Ishikawa (cell line): ENCODE results near the gene SLC15A1.

Source experiments
- CREB1 ChIP-seq: IDR thresholded peaks from 2 replicates; pipeline ENCODE4 v1.6.1; 2012; ENCODE audit warnings: low read depth
- EP300 ChIP-seq: IDR thresholded peaks from 2 replicates; pipeline ENCODE4 v1.6.1; 2012; ENCODE audit warnings: borderline replicate concordance
- FOXM1 ChIP-seq: IDR thresholded peaks from 2 replicates; pipeline ENCODE4 v1.6.1; 2012; ENCODE audit warnings: low read depth, borderline replicate concordance
- TAF1 ChIP-seq: IDR thresholded peaks from 2 replicates; pipeline ENCODE4 v1.6.1; 2012; ENCODE audit warnings: low read depth, mild to moderate bottlenecking
- TEAD4 ChIP-seq: IDR thresholded peaks from 2 replicates; pipeline ENCODE4 v1.6.1; 2012
- YY1 ChIP-seq: IDR thresholded peaks from 2 replicates; pipeline ENCODE4 v1.6.1; 2012; ENCODE audit warnings: low read depth
- ZBTB7A ChIP-seq: IDR thresholded peaks from 2 replicates; pipeline ENCODE4 v1.6.1; 2012; ENCODE audit warnings: low read depth

DNA sequence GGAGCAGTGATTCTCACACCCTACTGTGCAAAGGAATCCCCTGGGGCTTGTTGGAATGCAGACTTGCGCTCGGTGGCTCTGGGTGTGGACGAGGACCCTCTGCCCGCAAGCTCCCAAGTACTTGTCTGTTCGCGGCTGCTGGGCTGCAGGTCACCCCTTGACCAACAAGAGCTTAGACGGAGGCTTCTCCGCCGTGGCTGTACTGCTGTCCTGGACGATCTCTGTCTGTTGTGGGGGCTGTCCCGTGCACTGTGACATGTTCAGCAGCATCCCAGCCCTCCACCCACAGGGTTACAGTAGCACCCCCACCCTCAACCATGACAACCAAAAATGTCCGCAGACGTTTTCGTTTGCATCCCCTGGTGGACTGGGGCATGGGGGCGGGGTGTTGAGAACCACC is 22.9 kb upstream of the SLC15A1 start:
- TF ChIP-seq CREB1 = no peak
- TF ChIP-seq ZBTB7A = no peak
- TF ChIP-seq TAF1 = no peak
- TF ChIP-seq EP300 = no peak
- TF ChIP-seq FOXM1 = no peak
- TF ChIP-seq YY1 = no peak
- no peak for TF ChIP-seq TEAD4
